ENCODE data around the gene PTPN20.
A peak's percentile ranks its signal among the peaks of the same experiment; 100 is the strongest.
"Not testable (repeated sequence)": the region's sequence is repeated elsewhere in the genome, so short reads cannot be mapped to it uniquely, and the experiment has no call there.

PTPN20 gene

GRCh38 chr10:46960742-46961141 lies 49.5 kb downstream of the PTPN20 start:
- DNase-seq = not testable (repeated sequence)

- DNase-seq = not testable (repeated sequence)
Observed at GRCh38 chr10:46963356-46963755, 52.1 kb downstream of the PTPN20 start.

GRCh38 chr10:46967013-46967412 lies 55.8 kb downstream of the PTPN20 start:
- not testable (repeated sequence) for DNase-seq

- not testable (repeated sequence) for DNase-seq
Observed at GRCh38 chr10:46980223-46980622, 69.0 kb downstream of the PTPN20 start.

GRCh38 chr10:46987233-46987924 lies 76.2 kb downstream of the PTPN20 start:
- not testable (repeated sequence) for DNase-seq

- DNase-seq = peak in 1 of 2 experiments; percentile 18
- no peak for TF ChIP-seq POLR2A (IDR thresholded peaks at IDR 0.05; ENCODE audit: low read length)
- no peak for TF ChIP-seq GATA1 (IDR thresholded peaks at IDR 0.05; ENCODE audit: low read depth, low read length)
Observed at GRCh38 chr10:46992803-46993561, 81.8 kb downstream of the PTPN20 start.

GRCh38 chr10:46995234-46995633 lies 84.0 kb downstream of the PTPN20 start:
- no peak for TF ChIP-seq GATA1 (IDR thresholded peaks at IDR 0.05; ENCODE audit: low read depth, low read length)
- TF ChIP-seq POLR2A (IDR thresholded peaks at IDR 0.05; ENCODE audit: low read length) = no peak
- DNase-seq = no peak

GRCh38 chr10:46998192-46998591 lies 87.0 kb downstream of the PTPN20 start:
- TF ChIP-seq POLR2A (IDR thresholded peaks at IDR 0.05; ENCODE audit: low read length) (no peak), GATA1 (IDR thresholded peaks at IDR 0.05; ENCODE audit: low read depth, low read length) (no peak)

GRCh38 chr10:46998595-46998994 lies 87.4 kb downstream of the PTPN20 start:
- TF ChIP-seq POLR2A (IDR thresholded peaks at IDR 0.05; ENCODE audit: low read length) (no peak), GATA1 (IDR thresholded peaks at IDR 0.05; ENCODE audit: low read depth, low read length) (no peak)
- no peak for DNase-seq

More at GRCh38 chr10:46998192-46998591, 87.0 kb downstream of the PTPN20 start:
- no peak for DNase-seq

- TF ChIP-seq POLR2A (IDR thresholded peaks at IDR 0.05; ENCODE audit: low read length) (no peak), GATA1 (IDR thresholded peaks at IDR 0.05; ENCODE audit: low read depth, low read length) (no peak)
- no peak for DNase-seq
Observed at GRCh38 chr10:46999217-46999616, 88.0 kb downstream of the PTPN20 start.

- TF ChIP-seq POLR2A (IDR thresholded peaks at IDR 0.05; ENCODE audit: low read length) (no peak), GATA1 (IDR thresholded peaks at IDR 0.05; ENCODE audit: low read depth, low read length) (no peak)
- no peak for DNase-seq
Observed at GRCh38 chr10:47008769-47009168, 97.5 kb downstream of the PTPN20 start.

GRCh38 chr10:47009215-47009838 lies 98.1 kb downstream of the PTPN20 start:
- no peak for TF ChIP-seq GATA1 (IDR thresholded peaks at IDR 0.05; ENCODE audit: low read depth, low read length)
- TF ChIP-seq POLR2A (IDR thresholded peaks at IDR 0.05; ENCODE audit: low read length) = no peak
- no peak for DNase-seq

- DNase-seq = no peak
- TF ChIP-seq GATA1 (IDR thresholded peaks at IDR 0.05; ENCODE audit: low read depth, low read length) (no peak), POLR2A (IDR thresholded peaks at IDR 0.05; ENCODE audit: low read length) (no peak)
Observed at GRCh38 chr10:47010036-47010435, 98.8 kb downstream of the PTPN20 start.

GRCh38 chr10:47012214-47012613 lies 101.0 kb downstream of the PTPN20 start:
- DNase-seq = no peak
- TF ChIP-seq POLR2A (IDR thresholded peaks at IDR 0.05; ENCODE audit: low read length) = no peak
- no peak for TF ChIP-seq GATA1 (IDR thresholded peaks at IDR 0.05; ENCODE audit: low read depth, low read length)

GRCh38 chr10:47013507-47014154 lies 102.4 kb downstream of the PTPN20 start:
- DNase-seq = no peak
- TF ChIP-seq POLR2A (IDR thresholded peaks at IDR 0.05; ENCODE audit: low read length) (no peak), GATA1 (IDR thresholded peaks at IDR 0.05; ENCODE audit: low read depth, low read length) (no peak)

All from erythroblast (primary cell).